Smooth muscle cell (in vitro differentiated cells): ENCODE measurements around the gene BSX. TPM values are rescaled to one million over a fixed set of nuclear protein-coding genes. Genes with fewer than 3 reads are reported as not detected.

Source experiments
- DNase-seq: peaks from one replicate; lab custom pipeline; 2025; ENCODE audit not compliant: unreplicated experiment; lab: John Stamatoyannopoulos, UW
- H2AFZ ChIP-seq: fragments of 200-600 bp; sonication (generic); 2 replicates; pipeline ENCODE4 v1.6.0; 2016; ENCODE audit warnings: antibody characterized with exemption, low read depth, mild to moderate bottlenecking
- H3F3A ChIP-seq: fragments of 200-600 bp; sonication (generic); 2 replicates; pipeline ENCODE4 v1.6.0; 2017; ENCODE audit warnings: antibody characterized with exemption, low read depth
- H3K27ac ChIP-seq: fragments of 200-600 bp; sonication (generic); 2 replicates; pipeline ENCODE4 v1.5.1; 2016; ENCODE audit warnings: low read depth, mild to moderate bottlenecking
- H3K27me3 ChIP-seq: fragments of 200-600 bp; sonication (generic); 2 replicates; pipeline ENCODE4 v1.6.1; 2016; ENCODE audit warnings: low read depth, mild to moderate bottlenecking
- H3K36me3 ChIP-seq: fragments of 200-600 bp; sonication (generic); 2 replicates; pipeline ENCODE4 v1.5.1; 2016; ENCODE audit warnings: low read depth
- H3K4me1 ChIP-seq: fragments of 200-600 bp; sonication (generic); 2 replicates; pipeline ENCODE4 v1.5.1; 2016; ENCODE audit warnings: low read depth
- H3K4me2 ChIP-seq: fragments of 200-600 bp; sonication (generic); 2 replicates; pipeline ENCODE4 v1.6.0; 2016; ENCODE audit warnings: mild to moderate bottlenecking
- H3K4me3 ChIP-seq: fragments of 200-600 bp; sonication (generic); 2 replicates; pipeline ENCODE4 v1.5.1; 2016; ENCODE audit warnings: mild to moderate bottlenecking
- H3K79me2 ChIP-seq: fragments of 200-600 bp; sonication (generic); 2 replicates; pipeline ENCODE4 v1.6.0; 2016; ENCODE audit warnings: low read depth, mild to moderate bottlenecking
- H3K9ac ChIP-seq: fragments of 200-600 bp; sonication (generic); 2 replicates; pipeline ENCODE4 v1.6.0; 2016; ENCODE audit warnings: low read depth
- H3K9me3 ChIP-seq: fragments of 200-600 bp; sonication (generic); replicated peaks from 2 replicates; pipeline ENCODE4 v1.5.1; 2016; ENCODE audit warnings: low read depth
- H4K20me1 ChIP-seq: fragments of 200-600 bp; sonication (generic); 2 replicates; pipeline ENCODE4 v1.6.0; 2016; ENCODE audit warnings: low read depth
- WGBS: methylation state at CpG from one replicate; pipeline ENCODE4 v1.1.7; 2016; ENCODE audit warnings: low lambda C conversion rate; 5-methylcytosine and 5-hydroxymethylcytosine counted together
- polyA plus RNA-seq: library from polyadenylated mRNA; unstranded; fragments of >200 nt; fragmentation: Nextera tagmentation; extraction: Ambion mirVana; gene quantifications from 2 replicates; pipeline ENCODE4 v1.2.1, GENCODE V29; 2016
- total RNA-seq: library from RNA; depleted of rRNA; stranded (reverse); fragments of >200 nt; gene quantifications from 2 replicates; pipeline ENCODE4 v1.2.3, GENCODE V29; 2014
- TF ChIP-seq, protein P1 (sequence below): fragments of 200-600 bp; sonication (generic); IDR thresholded peaks from 2 replicates; pipeline ENCODE4 v1.5.1; 2017; ENCODE audit warnings: borderline replicate concordance, mild to moderate bottlenecking, antibody characterized with exemption; ENCODE audit not compliant: insufficient read depth, poor library complexity, severe bottlenecking

Gene BSX
- total and polyA plus RNA-seq, 2 experiments from 2014 or later: not detected

DNA sequence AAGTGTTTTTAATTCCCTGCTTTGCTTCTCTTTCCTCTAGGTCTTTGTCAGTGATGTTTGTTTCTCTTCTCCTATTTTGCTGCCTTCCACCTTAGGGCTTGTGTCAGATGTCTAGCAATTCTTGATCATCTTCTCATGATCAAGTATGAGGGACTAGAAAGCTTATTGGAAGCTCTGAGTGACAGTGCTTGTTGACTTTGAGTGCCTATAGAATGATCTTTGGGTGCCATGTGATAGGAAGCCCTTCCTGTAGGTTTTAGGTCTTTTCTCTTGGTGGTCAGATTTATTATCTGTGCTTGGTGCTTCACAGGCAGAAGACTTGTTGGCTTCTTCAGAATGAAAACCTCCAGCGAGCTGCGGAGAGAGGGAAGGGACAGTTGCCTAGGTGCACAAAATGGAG is 43.1 kb downstream of the BSX start:
- Histone ChIP-seq H3K9ac (no peak overlapping the region), H2AFZ (no peak overlapping the region), H3K27ac (no peak overlapping the region), H4K20me1 (no peaks in the 10 kb centered on the region), H3K27me3 (no peaks in the 10 kb centered on the region), H3K9me3 (no peaks in the 10 kb centered on the region), H3K4me3 (no peak overlapping the region), H3K79me2 (no peaks in the 10 kb centered on the region), H3F3A (no peaks in the 10 kb centered on the region), H3K36me3 (no peaks in the 10 kb centered on the region), H3K4me1 (no peaks in the 10 kb centered on the region), H3K4me2 (no peak overlapping the region)
- no peak for DNase-seq
- TF ChIP-seq, protein P1, sequence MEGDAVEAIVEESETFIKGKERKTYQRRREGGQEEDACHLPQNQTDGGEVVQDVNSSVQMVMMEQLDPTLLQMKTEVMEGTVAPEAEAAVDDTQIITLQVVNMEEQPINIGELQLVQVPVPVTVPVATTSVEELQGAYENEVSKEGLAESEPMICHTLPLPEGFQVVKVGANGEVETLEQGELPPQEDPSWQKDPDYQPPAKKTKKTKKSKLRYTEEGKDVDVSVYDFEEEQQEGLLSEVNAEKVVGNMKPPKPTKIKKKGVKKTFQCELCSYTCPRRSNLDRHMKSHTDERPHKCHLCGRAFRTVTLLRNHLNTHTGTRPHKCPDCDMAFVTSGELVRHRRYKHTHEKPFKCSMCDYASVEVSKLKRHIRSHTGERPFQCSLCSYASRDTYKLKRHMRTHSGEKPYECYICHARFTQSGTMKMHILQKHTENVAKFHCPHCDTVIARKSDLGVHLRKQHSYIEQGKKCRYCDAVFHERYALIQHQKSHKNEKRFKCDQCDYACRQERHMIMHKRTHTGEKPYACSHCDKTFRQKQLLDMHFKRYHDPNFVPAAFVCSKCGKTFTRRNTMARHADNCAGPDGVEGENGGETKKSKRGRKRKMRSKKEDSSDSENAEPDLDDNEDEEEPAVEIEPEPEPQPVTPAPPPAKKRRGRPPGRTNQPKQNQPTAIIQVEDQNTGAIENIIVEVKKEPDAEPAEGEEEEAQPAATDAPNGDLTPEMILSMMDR: no peak
- 96% methylated on average over 2 of the region's 2 CpGs for WGBS

DNA sequence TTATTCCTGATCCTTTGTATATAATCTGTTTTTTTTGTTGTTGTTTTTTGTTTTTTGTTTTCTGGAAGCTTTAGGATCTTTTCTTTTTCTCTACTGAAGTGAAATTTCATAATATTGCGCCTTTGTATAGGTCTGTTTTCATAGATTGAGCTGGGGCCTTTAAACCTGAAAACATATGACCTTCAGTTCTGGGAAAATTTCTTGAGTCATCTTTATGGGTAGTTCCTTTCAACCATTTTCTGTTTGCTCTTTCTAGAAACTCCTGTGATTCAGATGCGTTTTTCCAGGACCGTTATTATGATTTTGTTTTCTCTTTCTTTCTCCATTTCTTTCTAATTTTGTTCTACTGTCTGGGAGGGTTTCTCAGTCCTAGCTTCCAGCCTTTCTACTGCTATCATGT is 43.7 kb downstream of the BSX start:
- Histone ChIP-seq H2AFZ (no peak overlapping the region), H3K27me3 (no peaks in the 10 kb centered on the region), H3K9ac (no peak overlapping the region), H3K79me2 (no peaks in the 10 kb centered on the region), H3K36me3 (no peaks in the 10 kb centered on the region), H3K27ac (no peak overlapping the region), H3K4me2 (no peak overlapping the region), H3F3A (no peaks in the 10 kb centered on the region), H3K4me1 (no peaks in the 10 kb centered on the region), H3K9me3 (no peaks in the 10 kb centered on the region), H3K4me3 (no peak overlapping the region), H4K20me1 (no peaks in the 10 kb centered on the region)
- DNase-seq: no peak
- TF ChIP-seq, protein P1: no peak
- 96% methylated on average over 3 of the region's 3 CpGs for WGBS

DNA sequence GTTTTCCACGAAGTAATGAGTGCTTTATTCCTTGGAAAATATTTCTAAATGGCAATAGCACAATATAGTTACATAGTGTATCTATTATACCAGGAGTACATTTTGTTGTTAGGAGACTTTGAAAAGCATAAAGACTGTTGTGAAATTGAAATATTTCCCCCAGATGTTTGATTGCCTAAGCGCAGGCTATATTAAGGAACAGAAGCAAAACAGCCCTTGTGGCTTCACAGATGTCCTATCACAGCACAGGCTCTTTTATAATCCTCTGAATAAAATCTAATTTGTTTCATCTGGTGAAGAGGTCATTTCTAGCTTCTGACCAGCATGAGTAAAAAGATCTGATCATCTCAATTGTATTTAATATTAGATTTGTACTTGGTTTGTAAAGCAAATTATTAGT is 48.2 kb downstream of the BSX start:
- DNase-seq: no peak
- Histone ChIP-seq H4K20me1 (no peaks in the 10 kb centered on the region), H3K27ac (no peak overlapping the region), H3K9me3 (no peaks in the 10 kb centered on the region), H3F3A (no peaks in the 10 kb centered on the region), H3K36me3 (no peaks in the 10 kb centered on the region), H3K79me2 (no peaks in the 10 kb centered on the region), H3K4me2 (no peak overlapping the region), H3K27me3 (peaks cover 11% of the 10 kb centered on the region), H2AFZ (no peak overlapping the region), H3K4me3 (no peak overlapping the region), H3K9ac (no peak overlapping the region), H3K4me1 (no peaks in the 10 kb centered on the region)
- TF ChIP-seq, protein P1: no peak
- 63% methylated on average over 2 of the region's 2 CpGs for WGBS

DNA sequence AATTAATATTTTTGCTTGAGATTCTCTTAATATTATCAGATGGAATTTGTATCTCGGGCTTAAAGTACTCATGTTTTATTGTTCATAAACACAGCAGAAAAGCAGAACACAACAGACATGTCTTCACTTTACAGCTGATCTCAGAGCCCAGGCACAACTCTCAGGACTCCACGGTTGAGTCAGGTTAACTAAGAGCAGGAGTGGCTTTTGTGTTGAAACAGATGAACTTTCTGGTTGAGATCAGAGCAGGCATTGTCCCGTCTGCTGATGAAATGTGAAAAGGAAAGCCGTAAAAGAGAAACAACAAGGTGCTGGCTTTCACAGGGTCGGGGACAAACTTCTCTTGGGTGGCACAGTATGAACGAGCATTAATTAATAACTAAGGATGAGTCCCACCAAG is 50.1 kb downstream of the BSX start:
- H4K20me1 ChIP-seq: no peaks in the 10 kb centered on the region
- H3K4me3 ChIP-seq: no peak overlapping the region
- no peak overlapping the region for H2AFZ ChIP-seq
- no peaks in the 10 kb centered on the region for H3F3A ChIP-seq
- H3K9me3 ChIP-seq: no peaks in the 10 kb centered on the region
- peaks cover 11% of the 10 kb centered on the region for H3K27me3 ChIP-seq
- H3K36me3 ChIP-seq: no peaks in the 10 kb centered on the region
- DNase-seq: no peak
- no peaks in the 10 kb centered on the region for H3K4me1 ChIP-seq
- TF ChIP-seq, protein P1: no peak
- H3K4me2 ChIP-seq: no peak overlapping the region
- no peak overlapping the region for H3K9ac ChIP-seq
- WGBS: 80% methylated on average over 6 of the region's 6 CpGs
- H3K79me2 ChIP-seq: no peaks in the 10 kb centered on the region
- H3K27ac ChIP-seq: no peak overlapping the region
